ENCODE data around the gene BCAM. TPM values are rescaled to one million over a fixed set of nuclear protein-coding genes. Genes with fewer than 3 reads are reported as not detected.
"Not testable (repeated sequence)": the region's sequence is repeated elsewhere in the genome, so short reads cannot be mapped to it uniquely, and the experiment has no call there.

Gene BCAM
- polyA plus RNA-seq, 4 donors = 71.5 to 730 (median 500) TPM

GRCh38 chr19:44814517-44814916, 5.6 kb downstream of the BCAM start:
- no peak for DNase-seq (ENCODE audit: low read depth in 4 of 4, low spot score in 3 of 4)

DNA sequence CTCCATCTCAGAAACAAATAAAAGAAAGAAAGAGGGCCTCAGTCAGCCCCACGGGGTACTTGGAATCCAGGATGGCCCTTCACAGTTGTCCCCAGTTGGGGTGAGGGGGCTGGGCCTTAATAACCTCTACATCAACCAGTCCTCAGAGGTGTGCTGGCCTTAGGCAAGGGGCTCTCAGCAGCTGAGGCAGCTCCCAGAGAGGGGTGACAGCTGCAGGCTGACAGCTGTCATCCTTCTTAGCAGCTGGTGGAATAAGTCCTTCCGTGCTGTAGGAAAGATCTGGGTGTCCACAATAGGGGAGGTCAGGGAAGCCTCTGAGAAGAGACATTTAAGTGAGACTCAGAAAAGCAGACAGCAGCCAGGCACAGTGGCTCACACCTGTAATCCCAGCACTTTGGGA, 7.4 kb downstream of the BCAM start:
- no peak for DNase-seq (ENCODE audit: low read depth in 4 of 4, low spot score in 3 of 4)

- no peak for DNase-seq (ENCODE audit: low read depth in 4 of 4, low spot score in 3 of 4)
Observed at GRCh38 chr19:44817725-44818465, 9.0 kb downstream of the BCAM start.

- DNase-seq (ENCODE audit: low read depth in 4 of 4, low spot score in 3 of 4) = no peak
Observed at GRCh38 chr19:44818466-44819031, 9.6 kb downstream of the BCAM start.

GRCh38 chr19:44819246-44819832, 10.4 kb downstream of the BCAM start:
- no peak for DNase-seq (ENCODE audit: low read depth in 4 of 4, low spot score in 3 of 4)

- DNase-seq (ENCODE audit: low read depth in 4 of 4, low spot score in 3 of 4) = no peak
Observed at GRCh38 chr19:44820648-44821609, 12.0 kb downstream of the BCAM start.

DNA sequence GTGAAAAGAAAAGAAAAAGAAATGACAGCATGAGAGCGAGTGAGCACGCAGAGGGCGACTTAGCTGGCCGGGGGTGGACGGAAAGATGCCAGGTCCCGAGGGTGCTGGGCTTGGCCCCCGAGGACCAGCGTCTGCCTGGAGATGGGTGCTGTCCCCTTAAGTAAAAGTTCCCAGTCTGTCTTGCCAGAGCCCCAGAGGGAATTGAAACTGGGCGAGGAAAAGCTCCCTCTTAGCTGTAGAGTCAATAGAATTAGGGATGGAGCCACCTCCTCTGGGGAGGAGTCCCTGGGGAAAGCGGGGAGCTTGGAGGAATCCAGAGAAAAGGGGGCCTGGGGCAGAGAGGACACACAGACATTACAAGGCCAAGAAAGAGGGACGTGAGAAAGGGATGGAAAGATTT, 13.3 kb downstream of the BCAM start:
- no peak for DNase-seq (ENCODE audit: low read depth in 4 of 4, low spot score in 3 of 4)

- no peak for DNase-seq (ENCODE audit: low read depth in 4 of 4, low spot score in 3 of 4)
Observed at GRCh38 chr19:44822670-44823372, 13.9 kb downstream of the BCAM start.

GRCh38 chr19:44823373-44823698, 14.4 kb downstream of the BCAM start:
- DNase-seq (ENCODE audit: low read depth in 4 of 4, low spot score in 3 of 4) = no peak

DNA sequence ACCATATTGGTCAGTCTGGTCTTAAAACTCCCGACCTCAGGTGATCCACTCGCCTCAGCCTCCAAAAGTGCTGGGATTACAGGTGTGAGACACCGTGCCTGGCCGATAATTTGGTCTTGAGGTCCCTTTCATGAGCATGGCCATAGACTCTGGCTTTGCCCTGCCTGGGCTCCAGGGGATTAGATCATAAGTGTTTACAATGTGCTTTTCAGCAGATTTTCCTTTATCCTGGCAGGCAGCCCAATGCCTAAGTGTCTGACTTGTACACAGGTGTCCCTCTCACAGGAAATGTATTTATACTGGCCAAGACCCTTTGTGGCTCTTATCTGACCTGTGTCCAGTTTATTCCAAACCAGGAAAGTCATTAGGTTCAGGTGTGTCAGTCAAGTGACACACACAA, 15.9 kb downstream of the BCAM start:
- DNase-seq (ENCODE audit: low read depth in 4 of 4, low spot score in 3 of 4) = no peak

DNA sequence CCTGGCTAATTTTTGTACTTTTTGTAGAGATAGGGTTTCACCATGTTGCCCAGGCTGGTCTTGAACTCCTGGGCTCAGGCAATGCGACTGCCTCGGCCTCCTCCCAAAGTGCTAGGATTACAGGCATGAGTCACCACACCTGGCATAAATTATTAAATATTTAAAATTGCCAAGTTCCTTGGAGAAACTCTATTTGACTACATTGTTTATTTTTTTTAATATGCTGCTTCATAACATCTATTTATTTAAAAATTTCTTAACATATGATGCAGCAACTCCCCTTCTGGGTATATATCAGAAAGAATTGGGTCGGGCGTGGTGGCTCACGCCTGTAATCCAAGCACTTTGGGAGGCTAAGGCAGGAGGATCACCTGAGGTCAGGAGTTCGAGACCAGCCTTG, 24.0 kb downstream of the BCAM start:
- DNase-seq (ENCODE audit: low read depth in 4 of 4, low spot score in 3 of 4) = not testable (repeated sequence)

DNA sequence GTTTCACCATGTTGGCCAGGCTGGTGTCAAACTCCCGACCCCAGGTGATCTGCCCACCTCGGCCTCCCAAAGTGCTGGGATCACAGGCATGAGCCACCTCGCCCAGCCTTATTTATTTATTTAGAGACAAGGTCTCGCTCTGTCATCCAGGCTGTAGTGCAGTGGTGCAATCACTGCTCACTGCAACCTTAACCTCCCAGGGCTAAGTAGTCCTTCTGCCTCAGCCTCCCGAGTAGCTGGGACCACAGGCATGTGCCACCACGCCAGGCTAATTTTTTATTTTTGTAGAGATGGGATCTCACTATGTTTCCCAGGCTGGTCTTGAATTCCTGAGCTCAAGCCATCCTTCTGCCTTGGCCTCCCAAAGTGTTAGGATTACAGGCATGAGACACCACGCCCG, 25.5 kb downstream of the BCAM start:
- not testable (repeated sequence) for DNase-seq (ENCODE audit: low read depth in 4 of 4, low spot score in 3 of 4)

GRCh38 chr19:44839276-44839675, 30.4 kb downstream of the BCAM start:
- no peak for DNase-seq (ENCODE audit: low read depth in 4 of 4, low spot score in 3 of 4)

GRCh38 chr19:44840811-44841210, 31.9 kb downstream of the BCAM start:
- no peak for DNase-seq (ENCODE audit: low read depth in 4 of 4, low spot score in 3 of 4)

GRCh38 chr19:44841231-44841630, 32.3 kb downstream of the BCAM start:
- no peak for DNase-seq (ENCODE audit: low read depth in 4 of 4, low spot score in 3 of 4)

DNA sequence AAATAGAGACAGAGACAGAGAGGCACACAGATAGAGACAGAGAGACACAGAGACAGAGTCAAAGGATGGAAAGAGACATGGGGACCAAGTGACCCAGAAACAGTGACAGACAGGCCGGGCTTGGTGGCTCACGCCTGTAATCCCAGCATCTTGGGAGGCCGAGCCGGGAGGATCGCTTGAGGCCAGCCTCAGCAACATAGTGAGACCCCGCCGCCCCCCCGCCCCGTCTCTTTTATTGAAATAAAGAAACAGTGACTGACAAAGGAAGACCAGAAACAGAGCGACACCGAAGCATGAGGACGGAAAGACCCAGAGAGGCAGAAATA, 36.3 kb downstream of the BCAM start:
- no peak for DNase-seq (ENCODE audit: low read depth in 4 of 4, low spot score in 3 of 4)

GRCh38 chr19:44845612-44846454, 36.9 kb downstream of the BCAM start, which contains the start of gene NECTIN2:
Gene NECTIN2 (plus strand): TSS chr19:44846297. CDS start chr19:44846526, 229 bp downstream.
- peak; percentile 98 to 99 (median 98) for DNase-seq (ENCODE audit: low read depth in 4 of 4, low spot score in 3 of 4)

DNA sequence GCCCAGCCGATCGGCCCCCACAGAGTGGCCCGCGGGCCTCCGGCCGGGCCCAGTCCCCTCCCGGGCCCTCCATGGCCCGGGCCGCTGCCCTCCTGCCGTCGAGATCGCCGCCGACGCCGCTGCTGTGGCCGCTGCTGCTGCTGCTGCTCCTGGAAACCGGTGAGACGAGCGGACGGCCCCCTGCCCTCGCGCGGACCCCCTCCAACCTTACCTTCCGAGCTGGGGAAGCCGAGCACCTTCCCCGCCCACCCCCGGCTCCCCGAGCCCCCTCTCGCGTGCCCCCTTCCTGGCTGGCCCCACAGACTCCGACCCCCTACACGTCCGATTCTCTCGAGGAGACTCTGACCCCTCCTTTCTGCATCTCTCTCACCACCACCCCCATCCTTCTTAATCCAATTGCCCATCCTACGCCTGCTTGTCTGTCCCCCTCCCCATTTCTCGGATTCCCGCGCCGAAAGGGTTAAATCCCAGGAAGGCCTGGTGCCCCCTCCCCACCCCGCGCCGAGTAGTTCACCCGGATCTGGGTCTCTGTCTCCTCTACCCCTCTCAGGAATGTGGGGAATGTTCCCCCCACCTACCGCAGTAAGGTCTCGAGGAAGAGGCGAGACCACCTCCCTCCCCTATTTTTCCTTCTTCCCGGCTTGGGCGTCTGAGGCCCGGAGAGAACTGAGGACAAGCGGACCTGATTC, 37.7 kb downstream of the BCAM start:
- DNase-seq (ENCODE audit: low read depth in 4 of 4, low spot score in 3 of 4) = peak; percentile 46 to 59 (median 53)

Data from left renal pelvis (tissue), 4 donors.